Iris pigment epithelial cell (primary cell): ENCODE measurements around the gene OR10P1.

Experiments used
- DNase-seq: peaks from one replicate; pipeline ENCODE4 v3.0.0-alpha.2; 2011; ENCODE audit warnings: low read depth

OR10P1 gene

DNA sequence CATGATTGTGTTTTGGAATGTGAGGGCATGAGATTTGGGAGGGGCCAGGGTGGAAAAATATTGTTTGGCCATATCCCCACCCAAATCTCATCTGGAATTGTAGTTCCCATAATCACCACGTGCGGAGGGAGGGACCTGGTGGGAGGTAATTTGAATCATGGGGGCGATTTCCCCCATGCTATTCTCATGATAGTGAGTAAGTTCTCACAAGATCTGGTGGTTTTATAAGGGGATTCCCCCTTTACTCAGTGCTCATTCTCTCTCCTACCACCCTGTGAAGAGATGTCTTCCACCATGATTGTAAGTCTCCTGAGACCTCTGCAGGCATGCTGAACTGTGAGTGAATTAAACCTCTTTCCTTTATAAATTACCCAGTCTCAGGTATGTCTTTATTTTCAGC, 15.7 kb downstream of the OR10P1 start:
- no peak for DNase-seq

- DNase-seq = no peak
Observed at GRCh38 chr12:55653031-55653430, 16.3 kb downstream of the OR10P1 start.

GRCh38 chr12:55654511-55655214, 18.0 kb downstream of the OR10P1 start:
- DNase-seq = no peak

DNA sequence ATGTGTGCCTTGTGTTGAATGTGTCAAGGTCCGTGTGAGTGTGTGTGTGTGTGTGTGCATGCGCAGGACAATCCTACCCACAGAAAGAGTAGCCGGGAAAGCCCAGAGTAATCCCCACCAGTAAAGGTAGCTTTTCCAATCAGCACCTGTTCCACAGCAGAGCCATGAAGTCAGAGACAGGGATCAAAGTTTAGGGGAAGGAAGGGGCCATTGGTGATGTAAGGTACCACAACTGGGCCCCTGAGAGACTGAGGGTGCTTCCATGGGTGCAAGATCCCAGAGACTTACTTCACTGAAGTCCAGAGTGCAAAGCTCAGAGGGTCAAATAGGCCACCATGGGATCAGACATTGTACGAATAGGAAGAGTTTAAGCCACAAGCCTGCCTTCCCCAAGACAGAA, 20.5 kb downstream of the OR10P1 start:
- DNase-seq = no peak

DNA sequence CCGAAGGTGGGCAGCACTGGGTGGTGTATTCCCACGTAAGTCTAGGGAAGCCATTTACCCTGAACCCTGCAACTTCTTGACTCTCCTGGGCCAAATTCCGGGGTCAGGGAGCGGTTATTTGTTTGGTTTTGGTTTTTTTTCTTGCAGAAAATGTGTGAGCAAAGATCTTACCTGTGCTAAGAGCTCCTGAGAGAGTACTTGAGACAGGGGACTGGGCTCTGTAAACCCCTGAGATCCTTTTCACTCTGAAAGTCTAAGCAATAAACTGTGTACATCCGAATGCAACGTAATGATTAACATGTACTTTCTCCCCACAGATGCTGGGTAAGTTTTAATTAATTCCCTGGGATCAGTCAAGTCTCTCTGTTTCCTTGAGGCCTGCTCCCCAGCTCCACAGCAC, 21.5 kb downstream of the OR10P1 start:
- DNase-seq = no peak

DNA sequence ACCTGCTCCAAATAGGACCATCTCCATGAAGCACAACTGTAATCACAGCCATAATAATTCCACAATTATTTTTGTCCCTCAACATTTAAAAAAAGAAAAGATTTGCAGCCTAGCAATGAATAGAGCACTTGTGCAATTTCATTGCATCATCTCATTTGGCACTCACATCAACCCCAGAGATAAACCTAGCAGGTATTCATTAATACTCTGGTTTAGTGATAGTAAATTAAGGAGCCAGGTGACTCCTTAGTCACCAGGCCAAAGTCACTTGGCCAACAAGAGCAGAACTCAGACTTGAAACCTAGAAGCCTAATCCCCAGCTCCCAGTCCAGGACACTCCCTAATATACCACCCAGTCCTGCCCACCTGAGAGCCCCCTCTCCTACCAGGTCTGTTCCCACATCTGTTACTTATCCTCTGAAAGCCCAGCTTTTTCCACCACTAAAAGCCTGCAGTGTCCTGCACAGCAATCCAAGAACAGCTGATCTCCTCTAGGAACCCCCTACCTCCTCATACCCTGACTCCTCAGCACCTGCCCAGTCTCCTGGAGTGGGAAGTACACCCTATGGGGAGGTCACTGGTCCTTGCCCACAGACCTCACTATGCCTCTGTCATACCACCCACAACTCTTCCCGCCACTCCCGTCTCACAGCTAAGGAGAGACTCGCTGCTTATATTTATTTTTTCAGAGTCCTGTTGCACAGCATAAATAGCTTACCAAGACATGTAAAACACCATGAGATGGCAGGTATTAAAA, 22.1 kb downstream of the OR10P1 start:
- peak; percentile 15 for DNase-seq

DNA sequence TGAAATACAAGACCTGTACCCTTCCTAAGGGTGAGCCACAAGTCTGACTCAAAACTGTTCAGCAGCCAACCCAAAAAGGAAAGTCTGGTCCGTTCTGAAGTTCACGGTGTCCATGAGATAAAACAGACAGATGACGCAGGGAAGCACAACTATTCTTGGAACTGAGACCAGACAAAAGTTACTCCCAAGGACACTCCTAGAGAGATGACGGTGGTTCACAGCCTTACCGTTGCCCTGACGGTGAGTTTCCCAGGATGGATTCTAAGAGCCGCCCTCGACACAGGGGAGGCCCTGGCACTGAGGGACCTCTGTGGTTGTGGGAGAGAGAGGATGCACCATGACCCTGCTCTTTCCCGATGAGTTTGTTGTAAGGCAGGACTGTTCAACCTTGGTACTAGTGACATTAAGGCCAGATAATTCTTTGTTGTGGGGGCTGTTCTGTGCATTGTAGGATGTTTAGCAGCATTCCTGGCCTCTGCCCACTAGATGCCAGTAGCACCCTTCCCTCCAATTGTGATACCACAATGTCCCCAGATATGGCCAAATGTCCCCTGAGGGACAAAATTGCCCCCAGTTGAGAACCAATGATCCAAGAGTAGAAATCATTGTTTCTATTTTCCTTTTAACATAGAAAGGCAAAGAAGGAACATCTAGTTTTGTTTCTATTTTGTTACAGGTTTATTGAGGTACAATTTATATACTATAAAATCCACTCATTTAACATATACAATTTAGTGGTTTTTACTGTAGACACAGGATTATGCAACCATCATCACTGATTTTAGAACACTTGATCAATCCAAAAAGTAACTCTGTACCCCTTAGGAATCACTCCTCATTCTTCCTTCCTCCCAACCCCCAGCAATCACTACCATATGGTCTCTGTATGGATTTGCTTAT, 23.0 kb downstream of the OR10P1 start:
- DNase-seq = no peak

GRCh38 chr12:55663391-55663790, 26.7 kb downstream of the OR10P1 start:
- DNase-seq = no peak

- DNase-seq = no peak
Observed at GRCh38 chr12:55664826-55665225, 28.1 kb downstream of the OR10P1 start.

DNA sequence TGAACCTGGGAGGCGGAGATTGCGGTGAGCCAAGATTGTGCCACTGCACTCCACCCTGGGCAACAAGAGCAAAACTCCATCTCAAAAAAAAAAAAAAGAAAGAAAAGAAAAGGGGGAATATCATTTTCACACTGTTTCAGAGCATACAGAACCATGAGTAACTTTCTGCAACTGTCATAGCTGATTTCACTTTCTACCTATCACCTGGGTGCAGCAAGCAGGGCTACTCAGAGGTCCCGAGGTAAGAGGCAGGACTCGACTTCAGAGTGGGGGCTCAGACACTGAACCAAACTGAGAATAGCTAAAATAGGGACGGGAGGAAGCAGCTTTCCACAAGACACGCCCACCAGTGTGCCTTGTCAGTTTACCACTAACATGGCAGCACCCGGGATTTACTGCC, 29.8 kb downstream of the OR10P1 start:
- DNase-seq = no peak

DNA sequence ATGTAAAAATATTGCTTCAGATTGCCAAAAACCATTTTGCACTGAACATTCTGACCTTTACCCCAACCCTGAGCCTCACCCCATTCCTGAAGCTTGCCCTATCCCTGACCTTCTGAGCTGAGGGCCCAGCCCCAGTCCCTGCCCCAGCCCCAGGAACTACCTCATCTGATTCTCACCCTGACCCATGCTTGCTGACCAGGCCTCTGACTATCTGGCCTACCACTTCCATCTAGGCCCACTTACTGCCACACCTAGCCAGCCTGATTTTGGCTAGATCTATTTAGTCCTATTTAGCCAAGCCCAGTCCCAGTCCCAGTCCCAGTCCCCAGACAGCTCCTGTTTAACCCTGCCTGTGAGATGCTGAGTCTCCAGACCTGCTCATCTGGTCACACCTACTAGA, 33.6 kb downstream of the OR10P1 start:
- DNase-seq = no peak

- DNase-seq = no peak
Observed at GRCh38 chr12:55671746-55672145, 35.1 kb downstream of the OR10P1 start.

DNA sequence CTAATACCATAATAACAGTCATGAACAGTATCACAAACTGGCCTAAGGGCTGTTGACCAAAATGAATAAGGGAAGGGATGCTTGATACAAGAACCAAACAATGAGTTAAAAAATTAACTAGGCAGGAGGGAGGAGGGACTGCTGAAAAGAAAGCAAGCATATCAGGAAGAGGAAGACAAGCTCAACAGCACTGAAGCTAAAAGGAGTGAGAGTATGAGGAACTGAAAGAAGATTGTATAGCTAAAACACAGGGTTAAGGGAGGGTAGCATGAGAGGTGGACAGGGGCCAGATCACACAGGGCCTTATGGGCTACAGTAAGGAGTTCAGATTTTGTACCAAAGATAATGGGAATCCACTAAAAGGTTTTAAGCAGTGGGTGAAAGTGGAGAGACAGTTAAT, 36.9 kb downstream of the OR10P1 start:
- no peak for DNase-seq

GRCh38 chr12:55675666-55676065, 39.0 kb downstream of the OR10P1 start:
- DNase-seq = no peak

GRCh38 chr12:55676707-55677106, 40.0 kb downstream of the OR10P1 start:
- DNase-seq = no peak

DNA sequence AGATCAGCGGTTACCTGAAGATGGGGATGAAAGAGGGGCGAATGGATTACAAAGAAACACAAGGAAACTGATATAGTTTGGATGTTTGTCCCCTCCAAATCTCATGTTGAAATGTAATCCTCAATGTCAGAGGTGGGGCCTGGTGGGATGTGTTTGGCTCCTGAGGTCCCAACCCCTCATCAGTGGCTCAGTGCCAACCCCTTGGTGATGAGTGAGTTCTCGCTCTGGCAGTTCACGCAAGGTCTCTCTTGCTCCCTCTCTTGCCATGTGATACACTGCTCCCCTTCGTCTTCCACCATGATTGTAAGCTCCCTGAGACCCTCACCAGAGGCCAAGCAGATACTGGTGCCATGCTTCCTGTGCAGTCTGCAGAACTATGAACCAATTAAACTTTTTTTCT, 43.0 kb downstream of the OR10P1 start:
- no peak for DNase-seq

GRCh38 chr12:55681142-55682077, 44.7 kb downstream of the OR10P1 start:
- DNase-seq = peak; percentile 33

- DNase-seq = no peak
Observed at GRCh38 chr12:55682087-55682796, 45.5 kb downstream of the OR10P1 start.

DNA sequence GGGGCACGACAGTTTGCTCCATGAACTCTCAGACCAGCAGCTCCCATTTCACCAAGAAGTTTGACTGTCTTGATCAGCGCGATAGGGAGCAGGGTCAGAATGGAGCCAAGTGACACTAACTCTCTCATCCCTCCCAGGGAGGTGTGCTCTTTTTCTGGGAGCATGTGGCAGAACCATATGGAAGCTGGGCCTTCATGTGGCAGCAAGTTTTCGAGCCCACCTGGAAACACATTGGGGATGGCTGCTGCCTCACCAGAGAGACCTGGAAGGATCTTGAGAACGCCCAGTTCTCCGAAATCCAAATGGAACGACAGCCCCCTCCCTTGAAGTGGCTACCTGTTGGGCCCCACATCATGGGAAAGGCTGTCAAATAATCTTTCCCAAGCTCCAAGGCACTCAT, 47.0 kb downstream of the OR10P1 start:
- no peak for DNase-seq

DNA sequence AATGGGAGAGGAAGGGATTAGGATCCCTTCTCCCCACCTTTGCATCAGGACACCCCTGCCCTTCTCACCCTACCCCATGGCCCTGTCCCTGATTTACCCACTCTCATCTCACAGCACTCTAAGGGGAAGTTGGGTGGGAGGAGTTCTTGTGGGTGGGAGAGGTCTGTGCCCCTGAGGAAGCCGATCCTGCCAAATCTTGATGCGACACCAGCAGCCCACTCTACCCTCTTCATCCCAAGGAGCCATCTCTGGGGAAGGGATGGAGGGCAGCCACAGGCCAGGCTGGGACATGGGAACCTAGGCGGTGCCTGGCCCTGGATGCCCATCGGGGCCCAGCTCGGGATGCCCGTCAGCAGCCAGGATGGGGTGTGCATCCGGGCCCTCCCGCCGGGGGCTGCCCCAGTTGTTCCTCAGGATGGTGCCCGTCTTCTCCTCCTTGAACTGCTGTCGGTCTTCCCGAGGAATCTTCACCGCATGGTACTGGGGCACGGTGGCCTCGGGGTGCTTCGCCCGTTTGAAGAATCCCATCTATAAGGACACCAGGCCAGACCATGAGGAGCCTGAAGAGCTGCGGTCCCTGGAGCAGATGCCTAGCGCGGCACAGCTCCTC, 48.2 kb downstream of the OR10P1 start:
- DNase-seq = no peak

GRCh38 chr12:55685671-55686070, 49.0 kb downstream of the OR10P1 start:
- DNase-seq = no peak
